ENCODE data around the gene GCNT1.

- no peak for TF ChIP-seq CTCF (IDR thresholded peaks at IDR 0.05)
- no peak for TF ChIP-seq POLR2A (IDR thresholded peaks at IDR 0.05)
These were observed 66.2 kb downstream of the GCNT1 start for GRCh38 chr9:76525196-76525595.
